Measurements from ENCODE around the gene TAMALIN.

Gene TAMALIN

GRCh38 chr12:52003591-52003990, 3.2 kb upstream of the TAMALIN start:
- ChIA-PET CTCF (interaction anchor here (0.7 to 5.3 kb wide), 8 partner anchors 10 to 576 kb away, joined by 3 to 99 read pairs (median 4); no protein-coding TSS in a partner anchor), POLR2A (interaction anchor here (0.9 to 2.2 kb wide), 3 partner anchors 15 to 20 kb away, joined by 3 to 15 read pairs (median 3); no protein-coding TSS in a partner anchor)
- DNase-seq (ENCODE audit: extremely low spot score): no peak
- TF ChIP-seq ZNF384 (IDR thresholded peaks at IDR 0.05): no peak
- TF ChIP-seq, protein P1, sequence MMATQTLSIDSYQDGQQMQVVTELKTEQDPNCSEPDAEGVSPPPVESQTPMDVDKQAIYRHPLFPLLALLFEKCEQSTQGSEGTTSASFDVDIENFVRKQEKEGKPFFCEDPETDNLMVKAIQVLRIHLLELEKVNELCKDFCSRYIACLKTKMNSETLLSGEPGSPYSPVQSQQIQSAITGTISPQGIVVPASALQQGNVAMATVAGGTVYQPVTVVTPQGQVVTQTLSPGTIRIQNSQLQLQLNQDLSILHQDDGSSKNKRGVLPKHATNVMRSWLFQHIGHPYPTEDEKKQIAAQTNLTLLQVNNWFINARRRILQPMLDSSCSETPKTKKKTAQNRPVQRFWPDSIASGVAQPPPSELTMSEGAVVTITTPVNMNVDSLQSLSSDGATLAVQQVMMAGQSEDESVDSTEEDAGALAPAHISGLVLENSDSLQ (IDR thresholded peaks at IDR 0.05): no peak
- TF ChIP-seq HDGF (IDR thresholded peaks at IDR 0.05; ENCODE audit: borderline replicate concordance): no peak
- no peak for TF ChIP-seq FOXM1 (IDR thresholded peaks at IDR 0.05; ENCODE audit: borderline replicate concordance)
- TF ChIP-seq CTBP1 (IDR thresholded peaks at IDR 0.05; ENCODE audit: borderline replicate concordance): no peak
- TF ChIP-seq BHLHE40 (IDR thresholded peaks at IDR 0.05; ENCODE audit: borderline replicate concordance): no peak
- no peak for TF ChIP-seq SUZ12 (IDR thresholded peaks at IDR 0.05)
- TF ChIP-seq LEF1 (IDR thresholded peaks at IDR 0.05; ENCODE audit: borderline replicate concordance): no peak
- no peak for TF ChIP-seq ELF4 (IDR thresholded peaks at IDR 0.05)
- TF ChIP-seq L3MBTL2 (conservative IDR thresholded peaks at IDR 0.05): no peak
- TF ChIP-seq ARNT (IDR thresholded peaks at IDR 0.05): no peak
- TF ChIP-seq FOXA1 (IDR thresholded peaks at IDR 0.05): no peak

DNA sequence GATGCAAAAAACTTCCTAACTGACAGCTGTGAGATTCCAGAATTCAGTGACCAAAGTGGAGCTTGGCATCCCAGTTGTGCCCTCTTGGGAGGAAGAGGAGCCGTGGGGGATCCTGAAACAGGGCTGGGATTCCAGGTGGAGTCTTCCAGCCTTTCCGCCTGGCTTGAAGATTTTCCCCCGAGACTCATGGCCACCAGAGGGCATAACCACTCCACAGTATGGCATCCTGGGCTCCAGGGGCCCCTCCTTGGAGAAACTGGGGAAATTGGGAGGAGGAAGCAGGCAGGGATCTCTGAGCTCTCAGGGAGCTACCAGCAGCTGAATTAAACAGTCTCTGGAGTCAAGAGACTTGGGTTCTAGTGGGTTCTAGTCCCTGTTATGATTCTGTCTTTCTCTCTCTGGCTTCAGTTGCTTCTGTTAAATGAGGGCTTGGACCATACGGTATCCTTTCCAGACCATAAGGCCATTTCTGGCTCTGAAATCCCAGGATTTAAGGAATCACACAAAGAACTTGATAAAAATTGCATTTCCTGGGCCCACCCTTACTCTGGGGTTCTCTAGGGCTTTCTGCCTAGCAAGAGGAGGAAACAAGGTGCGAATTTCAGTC, 2.6 kb upstream of the TAMALIN start:
- CTCF ChIA-PET: interaction anchor here (0.7 to 5.3 kb wide), 9 partner anchors 11 to 816 kb away, joined by 3 to 99 read pairs (median 3); no protein-coding TSS in a partner anchor
- POLR2A ChIA-PET: interaction anchor here (0.9 to 2.2 kb wide), 3 partner anchors 15 to 20 kb away, joined by 3 to 15 read pairs (median 3); no protein-coding TSS in a partner anchor
- TF ChIP-seq SUZ12 (IDR thresholded peaks at IDR 0.05): no peak
- no peak for TF ChIP-seq FOXA1 (IDR thresholded peaks at IDR 0.05)
- TF ChIP-seq ZNF384 (IDR thresholded peaks at IDR 0.05): no peak
- no peak for TF ChIP-seq L3MBTL2 (conservative IDR thresholded peaks at IDR 0.05)
- TF ChIP-seq SP1 (IDR thresholded peaks at IDR 0.05): no peak
- no peak for TF ChIP-seq ELF4 (IDR thresholded peaks at IDR 0.05)
- no peak for TF ChIP-seq NFRKB (IDR thresholded peaks at IDR 0.05)
- TF ChIP-seq BHLHE40 (IDR thresholded peaks at IDR 0.05; ENCODE audit: borderline replicate concordance): no peak
- no peak for TF ChIP-seq ARNT (IDR thresholded peaks at IDR 0.05)
- TF ChIP-seq HDGF (IDR thresholded peaks at IDR 0.05; ENCODE audit: borderline replicate concordance): no peak
- no peak for TF ChIP-seq TARDBP (IDR thresholded peaks at IDR 0.05)
- peak; percentile 63 for DNase-seq (ENCODE audit: extremely low spot score)

DNA sequence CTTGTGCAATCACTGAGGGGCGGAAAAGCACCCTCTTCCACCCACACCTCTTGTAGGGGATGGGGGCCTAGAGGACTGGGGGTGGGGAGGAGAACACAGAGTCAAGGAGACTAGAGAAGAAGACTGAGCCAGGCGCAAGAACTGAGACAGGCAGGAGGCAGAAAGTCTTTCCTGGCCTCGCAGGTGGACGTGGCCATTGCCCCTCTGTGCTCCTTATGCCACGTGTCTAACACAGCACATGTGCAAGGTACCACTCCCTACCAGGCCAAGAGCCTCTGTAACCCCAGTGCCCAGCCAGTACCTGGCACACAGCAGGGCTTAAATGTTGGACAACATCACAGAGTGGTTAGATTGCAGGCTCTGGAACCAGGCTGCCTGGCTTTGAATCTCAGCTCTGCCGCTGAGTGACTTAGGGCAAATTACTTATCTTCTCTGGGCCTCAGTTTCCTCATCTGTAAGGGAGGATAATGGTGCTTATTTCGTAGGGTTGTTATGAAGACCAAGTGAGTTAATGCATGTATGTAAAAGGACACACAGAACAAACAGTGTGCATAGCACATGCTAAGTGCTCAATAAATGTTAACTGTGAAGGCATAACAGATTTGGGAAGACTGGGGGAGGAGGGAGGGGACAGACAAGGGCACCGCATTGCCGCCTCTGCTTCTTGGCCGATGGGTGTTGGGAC, 1.4 kb upstream of the TAMALIN start:
- TF ChIP-seq FOXA1 (IDR thresholded peaks at IDR 0.05) (no peak), CTBP1 (IDR thresholded peaks at IDR 0.05; ENCODE audit: borderline replicate concordance) (no peak), HDGF (IDR thresholded peaks at IDR 0.05; ENCODE audit: borderline replicate concordance) (no peak)
- DNase-seq (ENCODE audit: extremely low spot score): no peak
- ChIA-PET CTCF (interaction anchor here (5.3 kb wide), 1 partner anchor 16 kb away, joined by 99 read pairs; no protein-coding TSS in a partner anchor), POLR2A (interaction anchor here (2.2 kb wide), 1 partner anchor 16 kb away, joined by 15 read pairs; no protein-coding TSS in a partner anchor)

GRCh38 chr12:52005903-52006703, 643 bp upstream of the TAMALIN start:
- ChIA-PET POLR2A (no interaction called here), CTCF (interaction anchor here (0.6 to 5.3 kb wide), 2 partner anchors 16 to 634 kb away, joined by 3 to 99 read pairs; no protein-coding TSS in a partner anchor)
- no peak for TF ChIP-seq FOXK2 (IDR thresholded peaks at IDR 0.05)
- no peak for TF ChIP-seq ARNT (IDR thresholded peaks at IDR 0.05)
- no peak for TF ChIP-seq LEF1 (IDR thresholded peaks at IDR 0.05; ENCODE audit: borderline replicate concordance)
- TF ChIP-seq HDGF (IDR thresholded peaks at IDR 0.05; ENCODE audit: borderline replicate concordance): no peak
- no peak for TF ChIP-seq ZNF384 (IDR thresholded peaks at IDR 0.05)
- no peak for TF ChIP-seq NFRKB (IDR thresholded peaks at IDR 0.05)
- TF ChIP-seq, protein P1 (IDR thresholded peaks at IDR 0.05): no peak
- no peak for TF ChIP-seq L3MBTL2 (conservative IDR thresholded peaks at IDR 0.05)
- TF ChIP-seq FOXM1 (IDR thresholded peaks at IDR 0.05; ENCODE audit: borderline replicate concordance): no peak
- no peak for TF ChIP-seq TARDBP (IDR thresholded peaks at IDR 0.05)
- TF ChIP-seq SP1 (IDR thresholded peaks at IDR 0.05): no peak
- no peak for TF ChIP-seq BHLHE40 (IDR thresholded peaks at IDR 0.05; ENCODE audit: borderline replicate concordance)
- TF ChIP-seq SUZ12 (IDR thresholded peaks at IDR 0.05): no peak
- TF ChIP-seq FOXA1 (IDR thresholded peaks at IDR 0.05): no peak
- TF ChIP-seq CTBP1 (IDR thresholded peaks at IDR 0.05; ENCODE audit: borderline replicate concordance): no peak
- no peak for TF ChIP-seq ELF4 (IDR thresholded peaks at IDR 0.05)
- no peak for DNase-seq (ENCODE audit: extremely low spot score)

DNA sequence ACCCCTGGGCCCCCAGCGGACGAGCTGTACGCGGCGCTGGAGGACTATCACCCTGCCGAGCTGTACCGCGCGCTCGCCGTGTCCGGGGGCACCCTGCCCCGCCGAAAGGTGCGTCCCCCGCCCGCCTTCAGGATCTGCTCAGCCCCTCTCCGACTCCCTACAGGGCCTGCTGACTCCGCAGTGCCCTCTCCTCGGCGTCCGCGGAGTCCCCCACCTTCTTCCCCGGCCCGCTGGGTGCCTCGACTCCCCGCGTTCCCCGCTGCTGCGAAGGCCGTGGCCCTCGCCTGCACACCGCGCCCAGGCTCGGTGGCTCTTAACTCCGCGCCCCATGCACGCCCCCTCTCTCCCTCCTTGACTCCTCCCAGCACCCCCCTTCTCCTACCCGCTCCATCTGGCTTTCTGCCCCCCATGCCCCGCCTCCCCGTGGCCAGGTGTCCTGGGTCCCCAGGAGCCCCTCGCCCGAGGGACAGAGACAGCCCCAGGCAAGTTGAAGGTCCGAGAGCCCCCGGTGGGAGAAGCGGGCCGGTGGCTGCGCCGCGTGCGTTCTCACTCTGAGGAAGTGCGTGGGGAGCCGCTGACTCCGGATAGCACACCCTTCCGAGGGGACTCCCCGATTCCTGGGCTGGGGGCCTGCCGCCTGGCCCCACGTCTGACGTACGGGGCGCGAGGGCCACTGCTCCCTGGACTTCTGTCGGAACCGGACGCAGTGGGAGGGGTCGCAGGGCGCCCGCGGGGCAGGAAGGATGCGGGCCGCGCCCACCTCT, 594 bp downstream of the TAMALIN start:
- DNase-seq (ENCODE audit: extremely low spot score): no peak
- CTCF ChIA-PET: interaction anchor here (1.5 kb wide), 1 partner anchor 18 kb away, joined by 6 read pairs; no protein-coding TSS in a partner anchor
- TF ChIP-seq NFRKB (IDR thresholded peaks at IDR 0.05): no peak
- POLR2A ChIA-PET: no interaction called here
